Vagina (tissue), 2 donors: ENCODE results near the gene TMEM8B. TPM values are rescaled to one million over a fixed set of nuclear protein-coding genes. Genes with fewer than 3 reads are reported as not detected.
A peak's percentile ranks its signal among the peaks of the same experiment; 100 is the strongest.

Source experiments
- DNase-seq, 2 donors: peaks; one replicate each; pipeline ENCODE4 v3.0.0-alpha.2; 2017; ENCODE audit errors: extremely low spot score in 2 of 2
- H3K27ac ChIP-seq: fragments of 200-600 bp; sonication (generic); one replicate; pipeline ENCODE4 v1.5.1; 2019
- H3K27me3 ChIP-seq: fragments of 200-600 bp; sonication (generic); one replicate; pipeline ENCODE4 v1.5.1; 2019
- H3K36me3 ChIP-seq, 2 donors: fragments of 200-600 bp; sonication (generic); one replicate each; pipeline ENCODE4 v1.5.1; 2017 to 2019
- H3K4me1 ChIP-seq: fragments of 200-600 bp; sonication (generic); one replicate; pipeline ENCODE4 v1.5.1; 2019
- H3K4me3 ChIP-seq, 2 donors: fragments of 200-600 bp; sonication (generic); 1 replicate in 1 of 2; 2 replicates in 1 of 2; pipeline ENCODE4 v1.5.1; 2016 to 2019
- H3K9me3 ChIP-seq: fragments of 200-600 bp; sonication (generic); one replicate; pipeline ENCODE4 v1.5.1; 2019
- CTCF ChIP-seq, 3 experiments: fragments of 450-650 bp in 2 of 3; fragments of 200-600 bp in 1 of 3; sonication (generic) in 1 of 3; IDR thresholded peaks; one replicate each; pipeline ENCODE4 v1.5.1; 2017 to 2019; ENCODE audit warnings: antibody characterized with exemption in 3 of 3, mild to moderate bottlenecking in 2 of 3, moderate library complexity in 2 of 3
- POLR2A ChIP-seq, 2 donors: fragments of 450-650 bp; IDR thresholded peaks; one replicate each; pipeline ENCODE4 v1.6.1; 2017; ENCODE audit warnings: antibody characterized with exemption in 2 of 2, mild to moderate bottlenecking in 2 of 2, moderate library complexity in 2 of 2
- POLR2AphosphoS5 ChIP-seq, 2 donors: sonication (generic); formaldehyde crosslinking; IDR thresholded peaks; one replicate each; pipeline ENCODE4 v1.9.0; 2017; ENCODE audit warnings: antibody characterized with exemption in 2 of 2, mild to moderate bottlenecking in 2 of 2, low read depth in 1 of 2; ENCODE audit not compliant: insufficient read depth in 1 of 2
- intact Hi-C: fragments of 100-400 bp; cut with DNase I; formaldehyde crosslinking; loops from one replicate; pipeline ENCODE4 v1.15.1; 2023
- total RNA-seq: library from RNA; depleted of rRNA; stranded (reverse); fragments of >200 nt; gene quantifications from one replicate; pipeline ENCODE4 v1.2.3, GENCODE V29; 2016

Gene TMEM8B
- total RNA-seq, 1 donor from 2014 or later = 11.3 TPM

- Histone ChIP-seq H3K27ac (peak overlapping the region; percentile 97), H3K36me3 (no peaks in the 10 kb centered on the region), H3K4me1 (peaks cover 79% of the 10 kb centered on the region), H3K4me3 (peak overlapping the region; percentile 19 to 21), H3K27me3 (no peaks in the 10 kb centered on the region), H3K9me3 (no peaks in the 10 kb centered on the region)
- TF ChIP-seq POLR2AphosphoS5 (IDR thresholded peaks at IDR 0.05; ENCODE audit: insufficient read depth in 1 of 2, low read depth in 1 of 2) (peak; percentile 9 to 52), POLR2A (IDR thresholded peaks at IDR 0.05) (peak in 1 of 2 donors; percentile 28), CTCF (IDR thresholded peaks at IDR 0.05) (no peak)
- DNase-seq = no peak
- intact Hi-C loops = loop anchor here (5.0 kb wide), 1 partner anchor 40 kb away; no protein-coding TSS in a partner anchor
Measured at GRCh38 chr9:35906923-35907699, 78.1 kb downstream of the TMEM8B start.

- Histone ChIP-seq H3K4me1 (peaks cover 79% of the 10 kb centered on the region), H3K36me3 (no peaks in the 10 kb centered on the region), H3K27ac (peak overlapping the region; percentile 97), H3K4me3 (peak overlapping the region; percentile 13 to 21), H3K27me3 (no peaks in the 10 kb centered on the region), H3K9me3 (no peaks in the 10 kb centered on the region)
- no peak for DNase-seq
- TF ChIP-seq POLR2AphosphoS5 (IDR thresholded peaks at IDR 0.05; ENCODE audit: insufficient read depth in 1 of 2, low read depth in 1 of 2) = peak; percentile 6 to 60
- no peak for TF ChIP-seq POLR2A (IDR thresholded peaks at IDR 0.05)
- intact Hi-C loops = loop anchor here (5.0 kb wide), 1 partner anchor 39 kb away; no protein-coding TSS in a partner anchor
Measured at GRCh38 chr9:35907711-35908503, 78.9 kb downstream of the TMEM8B start.

GRCh38 chr9:35908504-35909125 is 79.6 kb downstream of the TMEM8B start:
- no peaks in the 10 kb centered on the region for H3K9me3 ChIP-seq
- H3K27me3 ChIP-seq = no peaks in the 10 kb centered on the region
- peaks cover 79% of the 10 kb centered on the region for H3K4me1 ChIP-seq
- intact Hi-C loops = loop anchor here (5.0 kb wide), 1 partner anchor 39 kb away; no protein-coding TSS in a partner anchor
- peak overlapping the region; percentile 97 for H3K27ac ChIP-seq
- TF ChIP-seq POLR2AphosphoS5 (IDR thresholded peaks at IDR 0.05; ENCODE audit: insufficient read depth in 1 of 2, low read depth in 1 of 2) (no peak), CTCF (IDR thresholded peaks at IDR 0.05) (no peak), POLR2A (IDR thresholded peaks at IDR 0.05) (no peak)
- no peaks in the 10 kb centered on the region for H3K36me3 ChIP-seq
- H3K4me3 ChIP-seq = no peak overlapping the region
- DNase-seq = no peak

- intact Hi-C loops = loop anchor here (5.0 kb wide), 1 partner anchor 38 kb away; no protein-coding TSS in a partner anchor
Measured at GRCh38 chr9:35909274-35909673, 80.2 kb downstream of the TMEM8B start, which contains the start of gene SPAAR. Gene SPAAR, plus strand, starts transcription at chr9:35909490. Its CDS starts 974 bp downstream, at chr9:35910464.

More at GRCh38 chr9:35909274-35909673, 80.2 kb downstream of the TMEM8B start, which contains the start of gene SPAAR:
- Histone ChIP-seq H3K9me3 (no peaks in the 10 kb centered on the region), H3K27ac (peak within 1 kb of the TSS; percentile 97), H3K4me3 (no peak within 1 kb of the TSS), H3K36me3 (no peaks in the 10 kb centered on the region), H3K27me3 (no peaks in the 10 kb centered on the region), H3K4me1 (peaks cover 78% of the 10 kb centered on the region)
- DNase-seq = no peak
- TF ChIP-seq POLR2A (IDR thresholded peaks at IDR 0.05) (no peak), CTCF (IDR thresholded peaks at IDR 0.05) (no peak), POLR2AphosphoS5 (IDR thresholded peaks at IDR 0.05; ENCODE audit: insufficient read depth in 1 of 2, low read depth in 1 of 2) (no peak)
